Panc1 (cell line): ENCODE data around the gene IP6K1.

Experiments
- REST ChIP-seq, 2 experiments: IDR thresholded peaks; 2 replicates each; pipeline ENCODE4 v1.6.1; 2011 to 2012; ENCODE audit warnings: low read depth in 2 of 2, control low read depth in 1 of 2, low read length in 1 of 2, mild to moderate bottlenecking in 1 of 2, moderate library complexity in 1 of 2; ENCODE audit not compliant: insufficient read depth in 1 of 2
- SIN3A ChIP-seq: IDR thresholded peaks from 2 replicates; pipeline ENCODE4 v1.6.1; 2012; ENCODE audit warnings: low read depth, mild to moderate bottlenecking, low read length, moderate library complexity, borderline replicate concordance; ENCODE audit not compliant: insufficient read depth
- TCF7L2 ChIP-seq: IDR thresholded peaks from 2 replicates; pipeline ENCODE4 v1.6.1; 2011; ENCODE audit warnings: mild to moderate bottlenecking, low read depth, low read length, inconsistent platforms
- TF ChIP-seq, protein P1 (sequence below): fragments of 450-650 bp; IDR thresholded peaks from 2 replicates; pipeline ENCODE4 v1.5.1; 2017; ENCODE audit warnings: mild to moderate bottlenecking

DNA sequence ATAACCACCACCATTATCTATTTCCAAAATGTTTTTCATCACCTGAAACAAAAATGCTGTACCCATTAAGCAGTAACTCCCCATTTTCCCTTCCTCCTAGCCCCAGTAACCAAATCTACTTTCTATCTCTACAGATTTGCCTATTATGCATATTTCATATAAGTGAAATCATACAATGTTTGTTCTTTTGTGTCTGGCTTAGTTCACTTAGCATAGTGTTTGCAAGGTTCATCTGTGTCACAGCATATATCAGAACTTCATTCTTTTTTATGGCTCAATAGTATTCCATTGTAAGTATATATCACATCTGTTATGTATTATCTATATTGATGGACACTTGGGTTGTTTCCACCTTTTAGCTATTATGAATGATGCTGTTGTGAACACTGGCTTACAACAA lies 45.9 kb downstream of the IP6K1 start:
- TF ChIP-seq, protein P1, sequence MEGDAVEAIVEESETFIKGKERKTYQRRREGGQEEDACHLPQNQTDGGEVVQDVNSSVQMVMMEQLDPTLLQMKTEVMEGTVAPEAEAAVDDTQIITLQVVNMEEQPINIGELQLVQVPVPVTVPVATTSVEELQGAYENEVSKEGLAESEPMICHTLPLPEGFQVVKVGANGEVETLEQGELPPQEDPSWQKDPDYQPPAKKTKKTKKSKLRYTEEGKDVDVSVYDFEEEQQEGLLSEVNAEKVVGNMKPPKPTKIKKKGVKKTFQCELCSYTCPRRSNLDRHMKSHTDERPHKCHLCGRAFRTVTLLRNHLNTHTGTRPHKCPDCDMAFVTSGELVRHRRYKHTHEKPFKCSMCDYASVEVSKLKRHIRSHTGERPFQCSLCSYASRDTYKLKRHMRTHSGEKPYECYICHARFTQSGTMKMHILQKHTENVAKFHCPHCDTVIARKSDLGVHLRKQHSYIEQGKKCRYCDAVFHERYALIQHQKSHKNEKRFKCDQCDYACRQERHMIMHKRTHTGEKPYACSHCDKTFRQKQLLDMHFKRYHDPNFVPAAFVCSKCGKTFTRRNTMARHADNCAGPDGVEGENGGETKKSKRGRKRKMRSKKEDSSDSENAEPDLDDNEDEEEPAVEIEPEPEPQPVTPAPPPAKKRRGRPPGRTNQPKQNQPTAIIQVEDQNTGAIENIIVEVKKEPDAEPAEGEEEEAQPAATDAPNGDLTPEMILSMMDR, result no peak
- no peak for TF ChIP-seq TCF7L2
- no peak for TF ChIP-seq REST (IDR thresholded peaks at IDR 0.05; ENCODE audit: insufficient read depth in 1 of 2, low read depth in 2 of 2, low read length in 1 of 2)
- TF ChIP-seq SIN3A, result no peak
